ENCODE results near the gene CDK17. TPM values are rescaled to one million over a fixed set of nuclear protein-coding genes. Genes with fewer than 3 reads are reported as not detected.

Gene CDK17
- polyA plus RNA-seq, 2 donors = 6.3 to 6.5 TPM

- peak overlapping the region; percentile 70 to 81 for H3K27ac ChIP-seq (ENCODE audit: low read depth in 2 of 2, low read length in 1 of 2)
- H3K27me3 ChIP-seq (ENCODE audit: control insufficient read depth in 1 of 2, insufficient read depth in 2 of 2, low read length in 2 of 2) = no peaks in the 10 kb centered on the region
- peaks cover 0 to 9% of the 10 kb centered on the region in 2 donors for H3K36me3 ChIP-seq (ENCODE audit: control insufficient read depth in 2 of 2, insufficient read depth in 2 of 2, low read length in 1 of 2)
- 46 to 57% methylated on average over 18 of the region's 18 CpGs for WGBS, 2 donors
- H3K4me3 ChIP-seq (ENCODE audit: low read depth in 1 of 2, low read length in 2 of 2) = no peak overlapping the region
- peaks cover 9 to 20% of the 10 kb centered on the region in 2 donors for H3K4me1 ChIP-seq (ENCODE audit: control insufficient read depth in 2 of 2, insufficient read depth in 2 of 2, low read length in 1 of 2)
- peaks cover 0 to 2% of the 10 kb centered on the region in 2 donors for H3K9me3 ChIP-seq (ENCODE audit: control insufficient read depth in 2 of 2, insufficient read depth in 1 of 2, low read depth in 1 of 2, low read length in 1 of 2)
These were observed 163.9 kb downstream of the CDK17 start for GRCh38 chr12:96236221-96236822.

GRCh38 chr12:96235484-96235826 is 164.8 kb downstream of the CDK17 start:
- 75 to 87% methylated on average over 5 of the region's 5 CpGs for WGBS, 2 donors
- Histone ChIP-seq H3K36me3 (ENCODE audit: control insufficient read depth in 2 of 2, insufficient read depth in 2 of 2, low read length in 1 of 2) (peaks cover 0 to 9% of the 10 kb centered on the region in 2 donors), H3K27me3 (ENCODE audit: control insufficient read depth in 1 of 2, insufficient read depth in 2 of 2, low read length in 2 of 2) (no peaks in the 10 kb centered on the region), H3K4me1 (ENCODE audit: control insufficient read depth in 2 of 2, insufficient read depth in 2 of 2, low read length in 1 of 2) (peaks cover 12 to 20% of the 10 kb centered on the region in 2 donors), H3K9me3 (ENCODE audit: control insufficient read depth in 2 of 2, insufficient read depth in 1 of 2, low read depth in 1 of 2, low read length in 1 of 2) (peaks cover 0 to 2% of the 10 kb centered on the region in 2 donors), H3K27ac (ENCODE audit: low read depth in 2 of 2, low read length in 1 of 2) (peak overlapping the region; percentile 81 to 88), H3K4me3 (ENCODE audit: low read depth in 1 of 2, low read length in 2 of 2) (no peak overlapping the region)

DNA sequence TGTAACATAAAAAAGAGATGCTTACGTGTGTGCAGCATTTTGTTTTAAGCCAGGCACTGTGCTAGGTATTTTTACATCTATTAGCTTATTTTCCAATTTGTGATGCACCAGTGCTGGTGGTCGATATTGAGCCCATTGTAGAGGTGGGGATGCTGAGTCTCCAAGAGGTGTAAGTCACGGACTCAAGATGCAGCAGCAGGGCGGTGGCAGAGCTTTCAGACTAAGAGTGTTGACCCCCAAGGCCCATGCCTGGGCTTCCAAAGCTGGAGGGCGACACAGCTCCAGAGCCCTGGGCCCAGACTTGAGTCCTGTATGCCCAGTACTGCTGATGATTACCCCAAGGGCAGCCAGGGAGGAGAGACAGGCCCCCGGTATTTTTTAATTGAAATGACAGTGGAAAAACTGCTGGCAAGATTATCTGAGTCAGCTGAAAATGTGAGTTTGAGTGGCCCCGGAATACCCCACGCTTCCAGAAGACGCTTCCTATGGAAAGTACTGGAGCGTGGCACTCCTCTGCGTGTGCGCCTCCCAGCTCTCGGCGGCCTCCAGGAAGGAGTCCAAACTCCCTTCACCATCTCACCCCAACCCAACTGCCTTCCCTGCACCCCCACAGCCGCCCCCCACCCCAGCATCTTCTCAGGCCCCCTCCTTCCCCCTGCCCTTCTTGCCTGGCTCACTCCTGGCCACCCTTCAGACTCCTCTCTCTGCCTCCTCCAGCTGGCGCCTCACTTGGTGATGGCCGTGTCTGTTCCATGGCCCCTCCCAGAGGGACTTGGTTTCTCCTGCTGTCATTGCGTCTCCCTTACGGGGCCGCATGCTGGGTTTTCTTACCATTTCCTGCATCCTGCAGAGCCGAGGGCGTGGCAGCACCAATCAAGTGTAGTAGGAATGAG is 165.4 kb downstream of the CDK17 start:
- peak overlapping the region; percentile 81 to 88 for H3K27ac ChIP-seq (ENCODE audit: low read depth in 2 of 2, low read length in 1 of 2)
- WGBS, 2 donors = 78 to 80% methylated on average over 22 of the region's 22 CpGs
- H3K4me3 ChIP-seq (ENCODE audit: low read depth in 1 of 2, low read length in 2 of 2) = no peak overlapping the region
- peaks cover 0 to 9% of the 10 kb centered on the region in 2 donors for H3K36me3 ChIP-seq (ENCODE audit: control insufficient read depth in 2 of 2, insufficient read depth in 2 of 2, low read length in 1 of 2)
- H3K27me3 ChIP-seq (ENCODE audit: control insufficient read depth in 1 of 2, insufficient read depth in 2 of 2, low read length in 2 of 2) = no peaks in the 10 kb centered on the region
- H3K9me3 ChIP-seq (ENCODE audit: control insufficient read depth in 2 of 2, insufficient read depth in 1 of 2, low read depth in 1 of 2, low read length in 1 of 2) = peaks cover 0 to 2% of the 10 kb centered on the region in 2 donors
- peaks cover 12 to 20% of the 10 kb centered on the region in 2 donors for H3K4me1 ChIP-seq (ENCODE audit: control insufficient read depth in 2 of 2, insufficient read depth in 2 of 2, low read length in 1 of 2)

DNA sequence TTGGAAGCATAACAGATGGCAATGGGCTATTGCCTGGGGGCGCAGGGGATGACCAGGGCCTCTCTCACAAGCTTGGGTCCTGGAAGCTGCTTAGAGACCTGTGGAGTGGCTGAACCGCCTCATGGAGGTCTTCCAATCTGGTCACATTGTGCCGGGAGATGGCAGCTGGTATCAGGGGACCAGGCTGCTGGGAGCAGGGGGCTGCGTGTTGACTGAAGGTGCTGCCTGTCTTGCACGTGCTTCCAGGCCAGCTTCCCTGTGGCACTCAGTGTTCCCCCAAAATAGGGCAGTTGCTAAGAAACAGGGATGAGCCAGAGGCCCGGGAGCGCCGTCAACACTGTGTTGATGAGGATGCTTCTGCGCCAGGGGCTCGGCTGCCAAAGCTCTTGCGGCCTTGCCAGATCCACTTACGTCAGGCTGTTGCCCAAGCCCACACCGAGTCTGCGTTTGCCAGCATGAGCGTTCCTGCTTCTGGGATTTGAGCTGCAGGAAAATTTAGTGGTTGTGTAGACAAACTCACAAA is 166.2 kb downstream of the CDK17 start:
- Histone ChIP-seq H3K27ac (ENCODE audit: low read depth in 2 of 2, low read length in 1 of 2) (peak overlapping the region; percentile 83 to 90), H3K27me3 (ENCODE audit: control insufficient read depth in 1 of 2, insufficient read depth in 2 of 2, low read length in 2 of 2) (no peaks in the 10 kb centered on the region), H3K4me3 (ENCODE audit: low read depth in 1 of 2, low read length in 2 of 2) (no peak overlapping the region), H3K9me3 (ENCODE audit: control insufficient read depth in 2 of 2, insufficient read depth in 1 of 2, low read depth in 1 of 2, low read length in 1 of 2) (peaks cover 0 to 2% of the 10 kb centered on the region in 2 donors), H3K36me3 (ENCODE audit: control insufficient read depth in 2 of 2, insufficient read depth in 2 of 2, low read length in 1 of 2) (peaks cover 0 to 7% of the 10 kb centered on the region in 2 donors), H3K4me1 (ENCODE audit: control insufficient read depth in 2 of 2, insufficient read depth in 2 of 2, low read length in 1 of 2) (peaks cover 12 to 13% of the 10 kb centered on the region in 2 donors)
- WGBS, 2 donors = 31 to 66% methylated on average over 15 of the region's 15 CpGs

- WGBS, 2 donors = 56 to 67% methylated on average over 7 of the region's 7 CpGs
- Histone ChIP-seq H3K4me3 (ENCODE audit: low read depth in 1 of 2, low read length in 2 of 2) (no peak overlapping the region), H3K9me3 (ENCODE audit: control insufficient read depth in 2 of 2, insufficient read depth in 1 of 2, low read depth in 1 of 2, low read length in 1 of 2) (peaks cover 0 to 2% of the 10 kb centered on the region in 2 donors), H3K27ac (ENCODE audit: low read depth in 2 of 2, low read length in 1 of 2) (peak overlapping the region; percentile 44 to 64), H3K4me1 (ENCODE audit: control insufficient read depth in 2 of 2, insufficient read depth in 2 of 2, low read length in 1 of 2) (peaks cover 7 to 13% of the 10 kb centered on the region in 2 donors), H3K36me3 (ENCODE audit: control insufficient read depth in 2 of 2, insufficient read depth in 2 of 2, low read length in 1 of 2) (peaks cover 0 to 10% of the 10 kb centered on the region in 2 donors), H3K27me3 (ENCODE audit: control insufficient read depth in 1 of 2, insufficient read depth in 2 of 2, low read length in 2 of 2) (no peaks in the 10 kb centered on the region)
These were observed 167.1 kb downstream of the CDK17 start for GRCh38 chr12:96233168-96233567.

DNA sequence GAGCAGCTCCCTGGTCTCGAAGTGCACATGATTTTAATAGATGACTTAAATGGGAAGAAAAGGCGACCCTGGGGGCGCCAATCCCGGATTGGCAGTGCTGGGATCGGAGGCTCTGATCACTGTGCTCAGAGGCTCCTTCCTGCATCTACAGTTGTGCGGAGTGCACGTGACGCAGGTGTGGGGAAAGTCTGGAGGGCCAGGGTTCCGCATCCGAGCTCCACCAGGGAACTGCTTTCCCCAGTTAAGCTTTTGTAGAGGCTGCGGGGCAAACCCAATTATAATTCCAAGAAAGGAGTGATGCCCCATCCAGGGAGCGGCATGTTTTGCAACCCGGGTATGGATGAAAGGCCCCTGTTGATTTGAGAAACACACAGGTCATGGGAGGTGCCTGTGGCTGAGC is 169.6 kb downstream of the CDK17 start:
- peak overlapping the region in 1 of 2 donors; percentile 45 for H3K27ac ChIP-seq (ENCODE audit: low read depth in 2 of 2, low read length in 1 of 2)
- H3K4me1 ChIP-seq (ENCODE audit: control insufficient read depth in 2 of 2, insufficient read depth in 2 of 2, low read length in 1 of 2) = peaks cover 2 to 7% of the 10 kb centered on the region in 2 donors
- H3K4me3 ChIP-seq (ENCODE audit: low read depth in 1 of 2, low read length in 2 of 2) = no peak overlapping the region
- H3K9me3 ChIP-seq (ENCODE audit: control insufficient read depth in 2 of 2, insufficient read depth in 1 of 2, low read depth in 1 of 2, low read length in 1 of 2) = no peaks in the 10 kb centered on the region
- no peaks in the 10 kb centered on the region for H3K27me3 ChIP-seq (ENCODE audit: control insufficient read depth in 1 of 2, insufficient read depth in 2 of 2, low read length in 2 of 2)
- 91 to 92% methylated on average over 13 of the region's 13 CpGs for WGBS, 2 donors
- peaks cover 0 to 22% of the 10 kb centered on the region in 2 donors for H3K36me3 ChIP-seq (ENCODE audit: control insufficient read depth in 2 of 2, insufficient read depth in 2 of 2, low read length in 1 of 2)

GRCh38 chr12:96228566-96229248 is 171.5 kb downstream of the CDK17 start:
- Histone ChIP-seq H3K4me1 (ENCODE audit: control insufficient read depth in 2 of 2, insufficient read depth in 2 of 2, low read length in 1 of 2) (peaks cover 2 to 7% of the 10 kb centered on the region in 2 donors), H3K9me3 (ENCODE audit: control insufficient read depth in 2 of 2, insufficient read depth in 1 of 2, low read depth in 1 of 2, low read length in 1 of 2) (no peaks in the 10 kb centered on the region)

More at GRCh38 chr12:96228566-96229248, 171.5 kb downstream of the CDK17 start:
- H3K36me3 ChIP-seq (ENCODE audit: control insufficient read depth in 2 of 2, insufficient read depth in 2 of 2, low read length in 1 of 2) = peaks cover 7 to 23% of the 10 kb centered on the region in 2 donors
- no peaks in the 10 kb centered on the region for H3K27me3 ChIP-seq (ENCODE audit: control insufficient read depth in 1 of 2, insufficient read depth in 2 of 2, low read length in 2 of 2)
- 80 to 85% methylated on average over 12 of the region's 12 CpGs for whole genome bisulfite sequencing, 2 donors
- no peak overlapping the region for H3K27ac ChIP-seq (ENCODE audit: low read depth in 2 of 2, low read length in 1 of 2)
- H3K4me3 ChIP-seq (ENCODE audit: low read depth in 1 of 2, low read length in 2 of 2) = no peak overlapping the region

Measured in esophagus (tissue), 2 donors.